ENCODE data around the gene MMP14. TPM values are rescaled to one million over a fixed set of nuclear protein-coding genes. Genes with fewer than 3 reads are reported as not detected.
A peak's percentile ranks its signal among the peaks of the same experiment; 100 is the strongest.

The MMP14 gene
- total and polyA plus RNA-seq, 5 donors = 33.3 to 64.1 (median 48.6) TPM

DNA sequence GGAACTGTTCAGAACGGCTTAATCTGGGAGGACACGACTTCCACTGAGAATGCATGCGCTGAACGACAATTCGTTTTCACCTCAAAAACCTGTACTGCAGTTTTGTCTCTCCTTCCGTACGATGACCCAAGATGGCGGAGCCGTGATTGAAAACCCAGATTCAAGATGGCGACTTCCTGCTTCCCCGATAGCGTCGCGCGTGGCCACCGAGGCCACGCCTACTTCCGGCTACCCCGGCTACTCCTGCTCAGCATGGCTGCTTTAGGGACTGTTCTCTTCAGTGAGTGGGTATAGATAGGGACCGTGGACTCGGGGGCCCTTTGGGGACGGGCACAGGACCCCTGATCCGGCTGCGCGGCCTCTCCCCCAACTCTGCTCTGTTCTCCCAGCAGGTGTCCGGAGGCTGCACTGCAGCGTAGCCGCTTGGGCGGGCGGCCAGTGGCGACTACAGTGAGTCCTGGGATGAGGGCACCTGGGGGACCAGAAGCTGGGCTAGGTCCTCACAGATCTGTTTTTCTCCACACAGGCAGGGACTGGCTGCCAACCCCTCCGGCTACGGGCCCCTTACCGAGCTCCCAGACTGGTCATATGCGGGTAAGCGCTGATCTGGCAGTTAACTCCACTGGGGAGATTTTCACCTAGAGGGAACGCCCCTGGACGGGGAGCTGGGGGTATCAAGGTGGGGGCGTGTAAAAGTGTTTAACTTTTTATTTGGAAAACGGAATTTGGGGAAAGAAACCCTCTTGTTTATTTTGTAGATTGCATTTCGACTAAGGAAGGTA lies 6.5 kb upstream of the MMP14 start, which contains the start of gene MRPL52:
Gene MRPL52 (plus strand): TSS at position 227 of the 782 bp plus-strand sequence. CDS start 26 bp downstream, at position 253.
- ATAC-seq (peak; percentile 96 to 97), DNase-seq (peak; percentile 92 to 96 (median 96))
- H3K4me3 ChIP-seq (ENCODE audit: low read length) = peak within 1 kb of the TSS; percentile 74
- no peaks in the 10 kb centered on the region for H3K9me3 ChIP-seq (ENCODE audit: control insufficient read depth, low read length)
- no peaks in the 10 kb centered on the region for H3K27me3 ChIP-seq (ENCODE audit: control insufficient read depth, insufficient read depth)
- peak within 1 kb of the TSS; percentile 76 for H3K27ac ChIP-seq (ENCODE audit: low read length)
- no peaks in the 10 kb centered on the region for H3K4me1 ChIP-seq (ENCODE audit: control insufficient read depth, insufficient read depth, low read length)
- under 1% methylated on average over 41 of the region's 41 CpGs for WGBS
- intact Hi-C loops (cut with DNase I) = loop anchor here in 1 of 4 donors (10.0 kb wide), 1 partner anchor 275 kb away; no protein-coding TSS in a partner anchor

DNA sequence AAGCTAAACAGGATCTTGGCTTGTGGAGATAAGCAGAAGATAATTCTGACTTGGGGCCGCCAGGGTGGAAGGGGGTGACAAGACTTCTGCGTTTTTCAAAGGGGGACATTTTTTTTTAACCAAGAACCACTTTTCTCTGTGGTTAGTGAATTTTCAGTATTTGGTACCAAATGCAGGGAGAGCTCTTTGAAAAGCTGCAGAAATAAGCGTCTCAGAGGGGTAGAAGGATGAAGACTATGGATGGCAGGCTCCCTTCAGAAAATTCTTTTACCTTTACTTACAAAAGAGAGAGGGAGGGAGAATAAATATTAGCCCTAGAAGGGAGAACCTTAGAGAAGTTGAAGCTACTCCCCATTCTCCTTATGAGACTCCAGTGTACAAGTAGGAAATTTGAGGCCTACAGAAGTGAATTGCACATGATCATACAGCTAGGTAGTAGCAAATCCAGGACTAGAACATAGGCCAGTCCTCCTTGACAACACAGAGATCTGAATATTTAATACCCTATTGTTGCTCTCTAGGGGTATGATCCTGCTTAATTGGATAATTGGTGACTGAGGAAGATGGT lies 5.9 kb upstream of the MMP14 start:
- Histone ChIP-seq H3K4me1 (ENCODE audit: control insufficient read depth, insufficient read depth, low read length) (no peaks in the 10 kb centered on the region), H3K4me3 (ENCODE audit: low read length) (peak overlapping the region; percentile 74), H3K27ac (ENCODE audit: low read length) (no peak overlapping the region), H3K27me3 (ENCODE audit: control insufficient read depth, insufficient read depth) (no peaks in the 10 kb centered on the region), H3K9me3 (ENCODE audit: control insufficient read depth, low read length) (no peaks in the 10 kb centered on the region)
- no peak for DNase-seq
- intact Hi-C loops (cut with DNase I) = no loop called here
- ATAC-seq = no peak
- WGBS = 25% methylated on average over 3 of the region's 3 CpGs

DNA sequence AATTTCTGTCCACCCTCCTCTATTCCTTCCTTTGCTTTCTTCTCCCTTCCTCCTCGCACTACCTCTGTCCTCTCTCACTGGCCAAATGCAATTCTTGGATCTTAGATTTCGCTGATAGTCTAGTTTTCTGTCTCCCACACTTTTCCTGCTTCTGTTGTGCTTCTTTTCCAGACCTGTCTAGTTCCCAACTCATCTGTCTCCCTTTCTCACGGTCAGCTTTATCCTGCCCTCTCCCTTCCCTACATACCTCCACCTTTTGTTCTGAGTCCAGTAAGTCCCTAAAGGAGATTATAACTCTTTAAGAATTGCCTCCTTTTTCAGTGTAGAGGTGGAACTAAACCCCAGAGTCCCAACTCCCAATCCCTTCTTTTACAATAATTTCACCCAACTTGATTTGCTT lies 880 bp upstream of the MMP14 start:
- Histone ChIP-seq H3K9me3 (ENCODE audit: control insufficient read depth, low read length) (no peaks in the 10 kb centered on the region), H3K27me3 (ENCODE audit: control insufficient read depth, insufficient read depth) (no peaks in the 10 kb centered on the region), H3K4me1 (ENCODE audit: control insufficient read depth, insufficient read depth, low read length) (peaks cover 5% of the 10 kb centered on the region), H3K27ac (ENCODE audit: low read length) (no peak overlapping the region), H3K4me3 (ENCODE audit: low read length) (no peak overlapping the region)
- DNase-seq (no peak), ATAC-seq (no peak)
- intact Hi-C loops (cut with DNase I) = no loop called here
- WGBS = 68% methylated on average over 3 of the region's 3 CpGs

DNA sequence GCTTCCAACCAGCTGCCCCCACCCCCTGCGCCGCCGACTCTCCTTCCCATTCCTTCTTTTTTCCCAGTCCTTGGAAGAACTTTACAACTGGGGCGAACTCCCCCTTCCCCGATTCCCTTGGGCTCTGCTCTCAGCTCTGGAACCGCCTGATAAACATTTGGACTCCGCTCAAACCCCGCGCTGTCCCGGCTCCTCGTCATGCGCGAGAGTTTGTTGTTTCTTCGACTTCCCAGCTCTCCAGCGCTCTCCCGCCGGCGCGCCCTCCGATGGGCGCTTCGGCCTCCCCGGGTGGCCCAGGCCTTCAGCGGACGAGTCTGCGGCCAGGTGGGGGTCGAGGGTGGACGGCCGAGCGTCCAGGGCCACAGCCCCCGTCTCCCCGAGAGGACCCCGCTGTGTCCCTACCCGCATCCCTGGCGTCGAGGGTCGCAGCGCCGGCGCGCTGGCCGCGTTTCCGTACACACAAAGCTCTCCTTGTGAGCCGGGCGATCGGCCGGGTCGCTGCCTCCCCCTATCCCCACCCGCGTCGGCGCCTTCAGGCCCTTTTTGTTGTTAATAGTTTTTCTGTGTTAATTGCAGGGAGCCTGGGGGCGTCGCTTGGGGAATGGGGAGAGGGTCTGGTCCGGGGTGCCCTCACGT lies 847 bp downstream of the MMP14 start:
- DNase-seq = peak; percentile 75 to 92 (median 91)

DNA sequence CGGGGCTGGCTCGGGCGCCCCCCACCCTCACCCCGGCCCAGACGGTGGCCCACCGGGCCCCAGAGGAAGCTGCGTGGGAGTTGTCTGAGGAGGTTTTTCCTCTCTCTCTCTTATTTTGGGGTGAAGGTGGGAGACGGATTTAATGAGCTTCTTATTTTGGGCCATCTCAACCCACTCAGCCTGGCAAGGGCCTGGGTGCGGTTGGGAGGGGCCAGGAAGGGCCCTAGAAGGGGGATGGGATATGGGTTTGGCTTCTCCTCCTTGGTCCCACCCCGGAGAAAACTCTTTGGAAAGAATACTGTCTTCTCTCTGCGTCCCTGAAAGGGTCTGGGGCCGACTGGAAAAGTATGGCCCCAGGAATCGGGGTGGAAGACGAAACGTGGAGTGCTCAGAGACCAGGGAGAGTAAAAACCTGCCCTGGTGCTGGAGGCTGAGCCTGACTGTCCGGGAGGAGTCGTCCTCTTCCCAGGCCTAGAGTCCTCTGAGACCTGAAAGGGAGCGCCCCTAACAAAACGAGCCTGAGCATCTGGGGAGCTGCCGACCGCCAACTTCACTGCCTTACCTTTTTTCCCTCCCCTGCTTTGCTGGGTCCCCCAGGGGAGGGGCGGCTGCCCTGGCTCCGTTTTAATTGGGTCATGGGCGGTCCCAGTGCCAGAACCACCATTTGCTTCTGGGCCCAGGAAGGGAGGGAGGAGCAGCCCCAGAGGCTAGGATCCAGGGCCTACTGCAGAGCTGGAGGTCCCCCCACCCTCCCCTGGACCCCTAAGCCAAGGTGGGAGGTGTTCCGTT lies 1.6 kb downstream of the MMP14 start:
- ATAC-seq (peak; percentile 52 to 62), DNase-seq (peak; percentile 78 to 89 (median 87))
- H3K27ac ChIP-seq (ENCODE audit: low read length) = peak overlapping the region; percentile 77
- H3K4me3 ChIP-seq (ENCODE audit: low read length) = peak overlapping the region; percentile 89
- no peaks in the 10 kb centered on the region for H3K27me3 ChIP-seq (ENCODE audit: control insufficient read depth, insufficient read depth)
- H3K9me3 ChIP-seq (ENCODE audit: control insufficient read depth, low read length) = no peaks in the 10 kb centered on the region
- WGBS = 22% methylated on average over 25 of the region's 25 CpGs
- H3K4me1 ChIP-seq (ENCODE audit: control insufficient read depth, insufficient read depth, low read length) = peaks cover 5% of the 10 kb centered on the region
- intact Hi-C loops (cut with DNase I) = no loop called here

More for the DNA sequence above, 847 bp downstream of the MMP14 start:
- no peaks in the 10 kb centered on the region for H3K9me3 ChIP-seq (ENCODE audit: control insufficient read depth, low read length)
- no peaks in the 10 kb centered on the region for H3K27me3 ChIP-seq (ENCODE audit: control insufficient read depth, insufficient read depth)
- WGBS = 2% methylated on average over 57 of the region's 57 CpGs
- H3K4me1 ChIP-seq (ENCODE audit: control insufficient read depth, insufficient read depth, low read length) = peaks cover 5% of the 10 kb centered on the region
- ATAC-seq = peak; percentile 80 to 85
- H3K4me3 ChIP-seq (ENCODE audit: low read length) = peak overlapping the region; percentile 89
- H3K27ac ChIP-seq (ENCODE audit: low read length) = peak overlapping the region; percentile 77
- intact Hi-C loops (cut with DNase I) = no loop called here

DNA sequence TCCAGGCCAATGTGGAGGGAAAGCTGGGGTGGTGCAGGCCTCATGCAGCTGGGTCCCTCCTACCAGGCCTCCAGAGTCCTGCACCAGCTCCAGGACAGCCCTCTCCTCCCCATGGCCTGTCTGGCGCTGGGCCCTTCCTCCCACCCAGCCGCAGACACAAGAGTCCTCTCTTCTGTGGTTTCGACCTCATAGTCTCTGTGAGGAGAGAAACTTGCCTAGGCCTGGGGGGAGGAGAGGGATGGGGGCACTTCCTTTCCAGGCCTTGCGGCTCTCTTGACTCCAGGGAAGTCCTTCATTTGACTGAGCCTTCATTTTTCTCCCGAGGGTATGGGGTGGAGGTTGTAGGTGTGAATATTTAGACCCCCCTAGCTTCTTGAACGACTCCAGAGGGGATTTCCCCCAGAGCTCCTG lies 2.3 kb downstream of the MMP14 start:
- intact Hi-C loops (cut with DNase I) = no loop called here
- DNase-seq (peak in 2 of 3 donors; percentile 67 to 76), ATAC-seq (peak; percentile 3 to 11)
- peak overlapping the region; percentile 77 for H3K27ac ChIP-seq (ENCODE audit: low read length)
- H3K4me3 ChIP-seq (ENCODE audit: low read length) = peak overlapping the region; percentile 89
- 28% methylated on average over 6 of the region's 6 CpGs for WGBS
- no peaks in the 10 kb centered on the region for H3K27me3 ChIP-seq (ENCODE audit: control insufficient read depth, insufficient read depth)
- no peaks in the 10 kb centered on the region for H3K9me3 ChIP-seq (ENCODE audit: control insufficient read depth, low read length)
- peaks cover 5% of the 10 kb centered on the region for H3K4me1 ChIP-seq (ENCODE audit: control insufficient read depth, insufficient read depth, low read length)

DNA sequence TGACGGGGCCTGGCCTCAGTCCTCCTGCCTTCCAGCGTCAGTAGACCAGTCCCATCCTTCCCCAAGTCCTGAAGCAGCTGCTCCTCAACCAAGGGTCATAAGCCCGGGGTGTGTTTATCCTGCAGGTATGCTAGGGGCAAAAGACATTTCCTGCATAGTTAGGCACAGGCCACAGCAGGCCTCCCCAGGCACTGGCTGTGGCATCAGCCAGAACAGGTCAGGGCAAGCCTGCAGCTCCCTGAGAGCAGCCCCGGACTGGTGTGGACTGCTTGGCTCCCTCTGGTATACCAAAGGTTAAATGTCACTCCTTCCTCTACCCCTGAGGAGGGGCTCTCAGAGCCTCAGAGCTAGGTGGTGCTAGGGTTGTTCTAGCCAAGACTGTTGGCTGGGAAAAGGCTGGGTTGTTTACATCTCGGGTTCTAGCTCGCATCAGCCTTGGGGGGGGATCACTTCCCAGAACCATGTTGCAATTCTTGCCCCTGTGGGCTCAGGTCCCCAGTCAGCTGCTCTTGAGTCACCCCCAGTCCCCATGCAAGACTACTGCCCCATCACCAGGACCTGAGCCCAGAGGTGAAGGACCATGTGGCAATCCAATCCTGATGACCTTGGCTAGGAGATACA lies 2.9 kb downstream of the MMP14 start:
- Histone ChIP-seq H3K9me3 (ENCODE audit: control insufficient read depth, low read length) (no peaks in the 10 kb centered on the region), H3K27ac (ENCODE audit: low read length) (peak overlapping the region; percentile 77), H3K4me1 (ENCODE audit: control insufficient read depth, insufficient read depth, low read length) (peaks cover 5% of the 10 kb centered on the region), H3K27me3 (ENCODE audit: control insufficient read depth, insufficient read depth) (no peaks in the 10 kb centered on the region), H3K4me3 (ENCODE audit: low read length) (peak overlapping the region; percentile 89)
- WGBS = 50% methylated on average over 6 of the region's 6 CpGs
- DNase-seq (no peak), ATAC-seq (no peak)
- intact Hi-C loops (cut with DNase I) = no loop called here

DNA sequence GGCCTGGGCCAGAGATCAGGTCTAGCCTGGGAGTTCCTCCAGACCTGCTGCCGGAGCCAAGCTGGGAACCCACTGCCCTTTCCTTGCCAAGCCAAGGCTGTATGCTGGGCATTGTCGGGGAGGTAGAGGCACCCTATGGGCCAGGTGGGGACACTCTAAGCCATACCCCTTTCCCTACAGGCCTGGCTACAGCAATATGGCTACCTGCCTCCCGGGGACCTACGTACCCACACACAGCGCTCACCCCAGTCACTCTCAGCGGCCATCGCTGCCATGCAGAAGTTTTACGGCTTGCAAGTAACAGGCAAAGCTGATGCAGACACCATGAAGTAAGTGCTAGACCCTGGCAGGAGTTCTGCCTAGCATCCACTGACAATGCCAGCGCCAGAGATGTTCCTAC lies 4.9 kb downstream of the MMP14 start:
- intact Hi-C loops (cut with DNase I) = no loop called here
- ATAC-seq (no peak), DNase-seq (no peak)
- Histone ChIP-seq H3K4me1 (ENCODE audit: control insufficient read depth, insufficient read depth, low read length) (peaks cover 5% of the 10 kb centered on the region), H3K27me3 (ENCODE audit: control insufficient read depth, insufficient read depth) (no peaks in the 10 kb centered on the region), H3K27ac (ENCODE audit: low read length) (no peak overlapping the region), H3K9me3 (ENCODE audit: control insufficient read depth, low read length) (no peaks in the 10 kb centered on the region), H3K4me3 (ENCODE audit: low read length) (no peak overlapping the region)
- 91% methylated on average over 9 of the region's 9 CpGs for WGBS

DNA sequence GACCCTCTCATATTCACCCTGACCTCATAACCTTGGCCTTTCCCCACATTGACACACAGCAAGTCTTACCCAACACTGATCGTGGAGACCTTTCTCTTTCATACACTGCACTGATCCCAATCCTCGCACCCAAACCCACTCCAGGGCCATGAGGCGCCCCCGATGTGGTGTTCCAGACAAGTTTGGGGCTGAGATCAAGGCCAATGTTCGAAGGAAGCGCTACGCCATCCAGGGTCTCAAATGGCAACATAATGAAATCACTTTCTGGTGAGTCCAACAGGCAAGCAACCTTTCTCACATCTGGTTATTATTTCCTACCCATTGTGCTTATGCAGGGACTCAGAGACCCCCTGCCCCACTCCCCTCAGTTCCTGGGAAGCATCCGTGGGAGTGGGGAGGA lies 5.4 kb downstream of the MMP14 start:
- no peaks in the 10 kb centered on the region for H3K27me3 ChIP-seq (ENCODE audit: control insufficient read depth, insufficient read depth)
- DNase-seq = no peak
- H3K9me3 ChIP-seq (ENCODE audit: control insufficient read depth, low read length) = no peaks in the 10 kb centered on the region
- intact Hi-C loops (cut with DNase I) = no loop called here
- ATAC-seq = no peak
- H3K27ac ChIP-seq (ENCODE audit: low read length) = no peak overlapping the region
- H3K4me3 ChIP-seq (ENCODE audit: low read length) = no peak overlapping the region
- WGBS = 90% methylated on average over 8 of the region's 8 CpGs
- H3K4me1 ChIP-seq (ENCODE audit: control insufficient read depth, insufficient read depth, low read length) = peaks cover 5% of the 10 kb centered on the region
